HG03196 (cell line): Measurements from ENCODE around the gene CCDC198.

Experiments used
- ATAC-seq: cut with Tn5 transposase; IDR thresholded peaks from one replicate; pipeline ENCODE4 v1.9.1; 2021; ENCODE audit not compliant: unreplicated experiment

The CCDC198 gene

GRCh38 chr14:57464008-57464730, 29.5 kb downstream of the CCDC198 start:
- peak; percentile 76 for ATAC-seq

GRCh38 chr14:57462551-57462950, 31.1 kb downstream of the CCDC198 start:
- ATAC-seq = no peak

- ATAC-seq = no peak
These were observed 31.8 kb downstream of the CCDC198 start for GRCh38 chr14:57461777-57462320.

- no peak for ATAC-seq
These were observed 57.7 kb downstream of the CCDC198 start for GRCh38 chr14:57435923-57436322.

GRCh38 chr14:57420986-57421385, 72.7 kb downstream of the CCDC198 start:
- no peak for ATAC-seq

GRCh38 chr14:57420033-57420432, 73.6 kb downstream of the CCDC198 start:
- no peak for ATAC-seq
